GM19043 (cell line): ENCODE data around the gene DDX20.
A peak's percentile ranks its signal among the peaks of the same experiment; 100 is the strongest.

Experiments
- ATAC-seq: cut with Tn5 transposase; IDR thresholded peaks from one replicate; pipeline ENCODE4 v1.9.1; 2021; ENCODE audit warnings: low read depth; ENCODE audit not compliant: unreplicated experiment

DDX20 gene

DNA sequence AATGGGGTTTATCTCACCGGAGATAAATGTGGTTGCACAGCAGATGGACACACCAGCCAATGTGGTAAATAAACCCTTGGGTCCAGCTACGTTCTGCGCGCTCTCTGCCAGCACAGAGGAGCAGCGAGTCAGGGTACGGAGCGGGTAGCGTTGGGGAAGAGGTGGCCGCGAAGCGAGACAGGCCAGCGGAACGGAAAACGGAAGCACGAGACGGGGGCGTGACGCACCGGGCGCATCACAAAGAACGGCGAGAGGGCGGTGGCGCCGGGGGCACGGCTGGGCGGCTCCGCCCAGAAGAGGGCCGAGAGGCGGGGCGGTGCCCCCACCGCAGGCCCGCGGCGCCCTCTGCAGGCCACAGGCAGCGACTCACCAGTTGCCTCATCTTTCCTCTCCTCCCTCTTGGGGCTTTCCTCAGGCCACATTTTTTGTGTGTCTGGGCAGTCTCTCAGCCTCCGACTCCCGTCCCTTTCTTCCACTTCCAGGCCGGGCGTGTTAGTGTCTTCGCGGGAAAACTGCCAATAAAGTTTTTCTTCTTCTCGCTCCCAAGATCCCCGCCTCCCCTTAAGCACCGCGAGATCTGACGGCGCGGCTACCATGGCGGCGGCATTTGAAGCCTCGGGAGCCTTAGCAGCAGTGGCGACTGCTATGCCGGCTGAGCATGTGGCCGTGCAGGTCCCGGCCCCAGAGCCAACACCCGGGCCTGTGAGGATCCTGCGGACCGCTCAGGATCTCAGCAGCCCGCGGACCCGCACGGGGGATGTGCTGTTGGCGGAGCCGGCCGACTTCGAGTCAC, at the start of gene DDX20:
Gene DDX20 (plus strand): TSS at position 571 of the 793 bp plus-strand sequence. CDS start 24 bp downstream, at position 595.
- ATAC-seq = peak; percentile 92

DNA sequence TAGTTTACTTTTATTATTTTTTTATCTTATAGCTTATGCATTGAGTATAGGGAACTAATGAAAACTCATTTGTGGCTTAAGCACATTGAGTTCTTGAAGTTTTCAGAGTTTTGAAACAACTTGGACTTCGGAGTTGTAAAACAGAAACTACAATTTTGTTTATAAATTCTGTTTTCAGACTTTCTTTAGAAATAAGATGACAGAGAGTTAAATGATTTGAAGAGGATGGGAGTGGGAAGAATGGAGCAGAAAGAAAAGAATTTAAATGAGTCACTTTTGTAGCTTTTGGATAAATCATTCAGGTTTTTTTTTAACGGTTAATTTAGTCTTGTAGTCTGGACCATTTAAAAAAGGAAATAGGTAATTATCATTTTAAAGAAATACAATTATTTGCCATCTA, 48.8 kb upstream of the DDX20 start:
- ATAC-seq = no peak

- no peak for ATAC-seq
Measured at GRCh38 chr1:111707906-111708305, 47.8 kb upstream of the DDX20 start.

GRCh38 chr1:111709986-111710385, 45.7 kb upstream of the DDX20 start:
- ATAC-seq = no peak

DNA sequence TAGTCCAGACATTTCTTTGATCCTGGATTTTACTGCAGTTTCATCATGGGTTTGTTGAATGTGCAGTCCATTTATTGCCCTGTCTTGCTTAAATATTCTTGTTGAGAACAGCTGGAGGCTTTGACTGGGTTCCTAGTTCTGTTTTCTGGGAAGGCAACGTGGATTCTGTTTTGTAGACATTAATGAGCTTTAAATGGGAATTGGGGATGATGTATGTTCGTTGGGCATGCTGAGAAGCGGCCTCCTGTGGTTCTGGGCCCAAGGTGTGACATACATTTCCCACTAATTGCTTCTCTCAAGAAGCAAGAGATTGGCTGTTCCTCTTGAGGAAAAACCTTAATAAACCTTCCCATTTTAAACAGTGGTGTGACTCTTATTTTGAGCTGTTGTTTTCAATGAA, 39.4 kb upstream of the DDX20 start:
- ATAC-seq = no peak

GRCh38 chr1:111717450-111717849, 38.3 kb upstream of the DDX20 start:
- no peak for ATAC-seq

DNA sequence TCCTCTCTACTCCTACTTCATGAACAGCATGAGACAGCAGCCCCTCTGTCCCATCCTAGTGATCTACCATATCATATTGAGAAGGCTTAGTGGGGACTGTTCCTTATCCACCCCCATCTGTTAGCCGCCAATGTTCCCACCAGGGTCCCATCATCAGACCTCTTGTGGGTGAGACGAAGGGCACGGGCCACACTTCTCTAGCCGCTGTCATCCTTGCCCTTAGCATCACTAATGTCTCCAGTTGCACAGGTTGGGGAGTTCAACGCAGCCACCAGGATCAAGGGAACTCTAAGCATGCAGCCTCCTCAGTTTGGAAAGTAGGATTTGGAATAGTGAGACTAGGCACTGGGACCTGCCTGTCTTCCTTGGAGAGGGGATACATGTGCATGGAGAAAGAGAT, 36.6 kb upstream of the DDX20 start:
- ATAC-seq = no peak

GRCh38 chr1:111719674-111720132, 36.0 kb upstream of the DDX20 start:
- ATAC-seq = no peak

- ATAC-seq = no peak
Measured at GRCh38 chr1:111720274-111720976, 35.3 kb upstream of the DDX20 start.

- no peak for ATAC-seq
Measured at GRCh38 chr1:111720977-111721786, 34.5 kb upstream of the DDX20 start.

DNA sequence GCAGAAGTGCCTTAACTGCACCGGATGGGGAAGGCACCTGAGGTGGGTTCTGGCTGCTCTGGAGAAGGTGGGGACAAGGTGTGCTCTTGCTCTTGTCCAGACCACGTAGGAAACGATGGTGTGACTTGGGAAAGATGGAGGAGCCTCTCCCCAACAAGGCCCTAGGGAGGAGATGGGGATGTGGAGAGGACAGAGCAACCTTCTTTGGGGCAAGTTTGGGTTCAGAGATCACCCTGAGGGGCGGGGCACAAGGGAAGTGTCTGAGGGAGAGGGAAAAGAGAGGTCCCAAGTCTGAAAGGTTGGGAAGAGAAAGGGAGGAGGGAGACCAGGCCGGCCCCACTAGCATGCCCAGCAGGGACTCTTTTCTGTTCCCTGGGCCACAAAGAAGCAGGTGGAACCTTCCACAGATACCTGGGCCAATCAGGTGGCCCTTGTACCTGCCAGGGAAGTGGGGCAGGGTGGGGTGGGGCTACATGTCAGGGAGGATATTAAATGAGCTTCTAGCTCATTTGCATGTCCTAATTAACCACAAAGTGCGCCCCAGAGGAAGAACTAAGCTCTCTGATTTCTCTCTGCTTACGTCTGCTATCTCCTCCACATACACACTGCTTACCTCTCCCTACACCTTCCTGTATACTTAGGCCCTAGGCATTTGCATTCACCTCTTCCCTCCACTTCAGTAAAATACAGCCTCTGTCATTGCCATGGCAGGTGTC, 32.5 kb upstream of the DDX20 start:
- ATAC-seq = no peak

DNA sequence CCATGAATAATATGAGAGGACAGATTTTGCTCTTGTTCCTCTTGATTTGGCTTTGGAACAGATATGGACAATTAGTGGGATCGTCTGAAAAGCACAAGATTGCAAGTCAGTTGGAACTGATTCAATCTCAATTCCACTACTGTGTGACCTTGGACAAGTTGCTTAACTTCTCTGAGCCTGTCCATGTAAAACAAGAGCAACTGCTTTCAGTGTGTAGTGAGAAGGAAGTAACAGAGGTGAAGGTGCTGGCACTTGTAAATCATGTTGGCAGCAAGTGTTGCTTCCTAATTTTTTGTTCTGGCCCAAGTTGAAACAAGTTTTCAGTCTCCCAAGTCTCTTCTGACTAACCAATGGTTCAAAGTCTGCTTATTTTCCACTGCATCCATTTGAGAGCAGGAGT, 31.8 kb upstream of the DDX20 start:
- ATAC-seq = no peak

DNA sequence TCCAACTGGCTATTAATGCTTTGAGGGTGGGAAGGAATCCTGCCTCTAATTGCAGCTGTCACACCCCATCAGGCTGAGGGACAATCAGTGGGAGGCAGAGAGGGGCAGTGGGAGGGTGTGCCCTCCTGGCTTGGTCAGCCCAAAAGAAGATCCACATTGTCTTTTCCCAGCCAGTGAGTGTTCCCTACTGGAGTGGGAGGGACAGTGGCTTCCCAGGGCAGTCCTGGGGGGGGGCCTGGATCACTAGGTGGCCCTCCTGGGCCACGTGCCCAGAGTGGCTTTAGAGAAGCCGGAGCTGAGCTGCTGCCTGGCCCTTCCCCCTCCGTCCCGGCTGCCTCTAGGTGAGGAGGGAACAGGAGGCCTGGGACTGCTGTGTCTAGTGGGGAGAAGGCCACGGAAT, 30.5 kb upstream of the DDX20 start:
- ATAC-seq = no peak

- no peak for ATAC-seq
Measured at GRCh38 chr1:111727056-111727455, 28.6 kb upstream of the DDX20 start.

DNA sequence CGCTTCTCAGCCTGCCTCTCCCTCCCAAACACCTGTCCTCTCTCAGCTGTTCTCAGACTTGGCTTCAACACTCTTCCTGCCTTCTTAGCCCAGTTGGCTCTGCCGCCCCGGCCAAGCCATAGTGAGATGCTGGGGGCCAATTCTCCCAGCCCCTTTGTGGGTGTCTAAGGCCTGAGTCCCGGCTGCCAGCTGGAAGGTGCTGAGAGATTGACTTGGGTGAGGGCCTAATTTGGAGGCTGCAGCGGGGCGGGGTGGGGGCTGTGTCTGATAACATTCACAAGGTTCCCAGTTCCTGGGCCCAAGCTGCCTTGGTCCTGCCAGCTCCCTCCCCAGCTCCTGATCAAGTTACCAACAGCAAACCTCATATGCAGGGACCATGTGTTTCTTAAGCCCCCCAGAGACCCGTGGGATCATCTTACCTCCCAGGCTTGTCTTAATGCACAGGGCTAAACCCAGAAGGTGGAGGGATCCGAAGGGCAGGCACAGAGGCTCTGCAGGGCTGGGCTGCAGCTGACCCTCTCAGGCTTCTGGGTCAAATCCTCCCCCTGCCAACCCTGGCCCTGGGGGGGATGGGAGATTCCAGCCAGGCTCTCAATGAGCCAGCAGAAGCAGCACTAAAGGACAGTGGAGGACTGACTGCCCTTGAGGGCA, 26.3 kb upstream of the DDX20 start:
- ATAC-seq = no peak

GRCh38 chr1:111729946-111730681, 25.6 kb upstream of the DDX20 start:
- ATAC-seq = no peak

DNA sequence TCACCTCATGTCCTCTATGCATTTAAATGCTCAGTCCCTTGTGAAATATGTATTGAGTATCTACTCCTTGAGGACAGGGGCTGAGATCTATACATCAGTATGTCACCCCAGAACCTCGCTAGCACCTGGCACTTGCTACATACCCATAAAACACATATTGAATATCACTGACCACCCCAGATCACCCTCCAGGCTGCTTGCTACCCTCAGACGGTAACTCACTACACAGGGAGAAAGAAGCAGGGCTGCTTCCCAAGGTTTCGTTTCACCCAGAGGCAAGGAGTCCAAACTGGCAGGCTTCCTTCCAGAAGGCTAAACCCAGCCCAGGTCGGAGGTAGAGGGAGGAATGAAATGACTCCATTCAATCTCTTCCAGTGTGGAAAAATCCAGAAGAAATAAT, 25.0 kb upstream of the DDX20 start:
- ATAC-seq = no peak

DNA sequence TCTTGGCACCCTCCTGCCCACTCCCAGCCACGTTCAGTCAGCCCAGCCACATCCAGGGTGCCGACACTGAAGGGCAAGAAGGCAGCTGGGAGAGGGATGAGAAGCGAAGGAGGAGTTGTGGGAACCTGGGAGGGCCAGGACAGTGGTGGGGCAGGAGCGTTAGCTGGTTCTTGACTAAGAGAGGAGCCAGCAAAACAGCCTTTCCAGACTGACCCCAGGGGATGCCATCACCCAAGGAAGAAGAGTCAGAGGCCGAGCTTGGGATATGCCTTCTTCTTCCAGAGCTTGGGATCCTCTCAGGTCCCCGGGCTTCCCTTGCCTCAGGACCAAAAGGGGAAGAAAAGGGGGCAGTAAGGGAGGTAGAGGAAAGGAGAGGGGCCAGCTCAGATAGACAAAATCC, 23.7 kb upstream of the DDX20 start:
- ATAC-seq = no peak

DNA sequence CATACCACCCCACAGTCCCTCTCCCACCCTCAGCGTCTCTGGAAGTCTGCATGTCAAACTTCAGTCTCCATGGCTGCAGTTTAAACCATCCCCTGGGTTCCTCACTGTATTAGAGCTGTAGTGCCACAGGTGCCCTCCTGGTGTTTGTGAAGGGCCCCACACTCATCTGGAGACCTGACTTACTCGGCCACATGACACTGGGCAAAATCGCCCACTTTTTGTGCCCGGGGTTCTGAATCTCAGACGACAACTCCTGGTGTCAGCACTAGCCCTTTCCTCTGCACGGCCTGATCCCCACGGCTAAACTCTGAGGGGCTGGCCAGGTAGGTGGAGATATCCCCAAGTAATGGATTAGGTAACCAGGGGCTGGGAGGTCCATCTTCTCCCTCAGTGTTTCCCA, 23.0 kb upstream of the DDX20 start:
- ATAC-seq = no peak
